ENCODE results near the gene CES1. TPM values are rescaled to one million over a fixed set of nuclear protein-coding genes. Genes with fewer than 3 reads are reported as not detected.
"Not testable (repeated sequence)": the region's sequence is repeated elsewhere in the genome, so short reads cannot be mapped to it uniquely, and the experiment has no call there.

The CES1 gene
- total RNA-seq, 1 experiment from 2014 or later = not detected

DNA sequence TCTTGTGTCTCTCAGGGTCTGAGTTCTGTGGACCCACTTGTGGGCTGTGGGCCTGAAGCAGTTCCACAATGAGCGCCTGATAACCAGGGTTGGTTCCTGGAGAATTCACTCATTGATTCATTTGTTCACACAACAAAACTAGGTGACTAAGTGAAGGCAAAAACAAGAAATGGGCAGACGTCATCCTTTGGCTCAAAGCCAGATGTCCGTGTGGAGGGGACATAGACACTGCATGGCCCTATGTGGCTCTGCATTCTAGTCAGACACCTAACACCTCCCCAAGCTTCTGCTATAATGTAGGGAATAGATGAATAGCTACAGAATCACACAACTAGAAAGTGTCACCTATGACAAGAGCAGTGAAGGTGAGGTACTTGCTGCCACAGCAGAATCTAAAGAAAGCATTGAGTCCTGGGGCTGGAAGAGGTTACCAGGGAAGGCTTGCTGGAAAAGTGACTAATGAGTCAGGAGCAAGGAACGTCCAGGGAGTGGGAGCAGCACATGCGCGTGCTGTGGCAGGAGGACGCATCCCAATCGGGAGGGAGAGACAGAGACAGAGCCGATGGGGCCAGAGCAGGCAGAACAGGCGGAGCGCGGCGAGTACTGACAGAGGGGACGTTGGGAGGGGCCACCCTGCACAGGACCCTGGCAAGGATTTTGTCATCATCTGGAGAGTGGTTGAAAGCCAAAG lies 58.9 kb downstream of the CES1 start:
- TF ChIP-seq EZH2phosphoT487 (IDR thresholded peaks at IDR 0.05; ENCODE audit: borderline replicate concordance, low read length) (no peak), EZH2 (IDR thresholded peaks at IDR 0.05; ENCODE audit: low read length, unreplicated experiment) (no peak)
- TF ChIP-seq, protein P1, sequence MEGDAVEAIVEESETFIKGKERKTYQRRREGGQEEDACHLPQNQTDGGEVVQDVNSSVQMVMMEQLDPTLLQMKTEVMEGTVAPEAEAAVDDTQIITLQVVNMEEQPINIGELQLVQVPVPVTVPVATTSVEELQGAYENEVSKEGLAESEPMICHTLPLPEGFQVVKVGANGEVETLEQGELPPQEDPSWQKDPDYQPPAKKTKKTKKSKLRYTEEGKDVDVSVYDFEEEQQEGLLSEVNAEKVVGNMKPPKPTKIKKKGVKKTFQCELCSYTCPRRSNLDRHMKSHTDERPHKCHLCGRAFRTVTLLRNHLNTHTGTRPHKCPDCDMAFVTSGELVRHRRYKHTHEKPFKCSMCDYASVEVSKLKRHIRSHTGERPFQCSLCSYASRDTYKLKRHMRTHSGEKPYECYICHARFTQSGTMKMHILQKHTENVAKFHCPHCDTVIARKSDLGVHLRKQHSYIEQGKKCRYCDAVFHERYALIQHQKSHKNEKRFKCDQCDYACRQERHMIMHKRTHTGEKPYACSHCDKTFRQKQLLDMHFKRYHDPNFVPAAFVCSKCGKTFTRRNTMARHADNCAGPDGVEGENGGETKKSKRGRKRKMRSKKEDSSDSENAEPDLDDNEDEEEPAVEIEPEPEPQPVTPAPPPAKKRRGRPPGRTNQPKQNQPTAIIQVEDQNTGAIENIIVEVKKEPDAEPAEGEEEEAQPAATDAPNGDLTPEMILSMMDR (conservative IDR thresholded peaks at IDR 0.05; ENCODE audit: low read depth, low read length) = no peak
- CTCF ChIA-PET = no interaction called here
- DNase-seq (no peak), ATAC-seq (no peak)
- Histone ChIP-seq H3K9ac (ENCODE audit: low read length) (no peak overlapping the region), H3K79me2 (ENCODE audit: low read length) (no peaks in the 10 kb centered on the region), H3K9me3 (ENCODE audit: low read length) (no peaks in the 10 kb centered on the region), H4K20me1 (ENCODE audit: low read length) (no peaks in the 10 kb centered on the region), H3K4me1 (ENCODE audit: insufficient read depth, low read length) (no peaks in the 10 kb centered on the region), H3K4me3 (ENCODE audit: low read length) (no peak overlapping the region), H3K4me2 (ENCODE audit: low read length) (no peak overlapping the region), H3K27ac (ENCODE audit: low read length) (no peak overlapping the region), H2AFZ (ENCODE audit: low read length) (no peak overlapping the region), H3F3A (ENCODE audit: low read length, unreplicated experiment) (no peaks in the 10 kb centered on the region), H3K9me2 (replicated peaks; ENCODE audit: low read length) (no peaks in the 10 kb centered on the region), H3K27me3 (ENCODE audit: low read length) (no peaks in the 10 kb centered on the region), H3K36me3 (ENCODE audit: low read depth, low read length) (no peaks in the 10 kb centered on the region)
- intact Hi-C loops (cut with micrococcal nuclease) = no loop called here
- no TSS peak for BruUV-seq (replicated peaks)
- POLR2A ChIA-PET (ENCODE audit: unreplicated experiment) = no interaction called here

DNA sequence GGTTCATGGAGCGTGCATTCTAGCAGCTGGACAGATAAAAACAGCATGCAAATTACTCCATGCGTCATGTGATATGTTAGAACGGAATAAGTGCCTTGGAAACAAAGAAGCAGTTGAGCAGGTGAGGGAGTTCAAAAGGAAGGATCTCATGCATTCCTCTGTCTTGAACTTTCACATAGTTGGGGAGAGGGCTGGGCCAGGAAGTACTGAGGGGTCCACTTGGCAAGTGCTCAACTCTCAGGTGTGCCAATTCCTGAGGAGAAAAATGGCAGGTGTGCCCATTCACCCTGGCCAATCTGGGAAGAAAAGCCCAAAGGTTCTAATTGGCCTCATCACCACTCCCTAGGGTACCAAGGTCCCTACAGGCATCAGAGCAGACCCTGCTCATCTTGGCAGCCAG lies 67.7 kb downstream of the CES1 start:
- no peak overlapping the region for H3K9ac ChIP-seq (ENCODE audit: low read length)
- no peaks in the 10 kb centered on the region for H3K27me3 ChIP-seq (ENCODE audit: low read length)
- no peak overlapping the region for H3K27ac ChIP-seq (ENCODE audit: low read length)
- H3K79me2 ChIP-seq (ENCODE audit: low read length) = no peaks in the 10 kb centered on the region
- no peaks in the 10 kb centered on the region for H3K9me3 ChIP-seq (ENCODE audit: low read length)
- no peak for DNase-seq
- CTCF ChIA-PET = no interaction called here
- TF ChIP-seq EZH2 (IDR thresholded peaks at IDR 0.05; ENCODE audit: low read length, unreplicated experiment) = no peak
- TF ChIP-seq, protein P1 (conservative IDR thresholded peaks at IDR 0.05; ENCODE audit: low read depth, low read length) = no peak
- TF ChIP-seq EZH2phosphoT487 (IDR thresholded peaks at IDR 0.05; ENCODE audit: borderline replicate concordance, low read length) = no peak
- H3K9me2 ChIP-seq (replicated peaks; ENCODE audit: low read length) = no peaks in the 10 kb centered on the region
- no peak overlapping the region for H2AFZ ChIP-seq (ENCODE audit: low read length)
- no peaks in the 10 kb centered on the region for H3K36me3 ChIP-seq (ENCODE audit: low read depth, low read length)
- POLR2A ChIA-PET (ENCODE audit: unreplicated experiment) = no interaction called here
- H4K20me1 ChIP-seq (ENCODE audit: low read length) = no peaks in the 10 kb centered on the region
- no peak overlapping the region for H3K4me2 ChIP-seq (ENCODE audit: low read length)
- no peak overlapping the region for H3K4me3 ChIP-seq (ENCODE audit: low read length)
- no TSS peak for BruUV-seq (replicated peaks)
- H3F3A ChIP-seq (ENCODE audit: low read length, unreplicated experiment) = no peaks in the 10 kb centered on the region
- ATAC-seq = no peak
- no peaks in the 10 kb centered on the region for H3K4me1 ChIP-seq (ENCODE audit: insufficient read depth, low read length)
- intact Hi-C loops (cut with micrococcal nuclease) = no loop called here

DNA sequence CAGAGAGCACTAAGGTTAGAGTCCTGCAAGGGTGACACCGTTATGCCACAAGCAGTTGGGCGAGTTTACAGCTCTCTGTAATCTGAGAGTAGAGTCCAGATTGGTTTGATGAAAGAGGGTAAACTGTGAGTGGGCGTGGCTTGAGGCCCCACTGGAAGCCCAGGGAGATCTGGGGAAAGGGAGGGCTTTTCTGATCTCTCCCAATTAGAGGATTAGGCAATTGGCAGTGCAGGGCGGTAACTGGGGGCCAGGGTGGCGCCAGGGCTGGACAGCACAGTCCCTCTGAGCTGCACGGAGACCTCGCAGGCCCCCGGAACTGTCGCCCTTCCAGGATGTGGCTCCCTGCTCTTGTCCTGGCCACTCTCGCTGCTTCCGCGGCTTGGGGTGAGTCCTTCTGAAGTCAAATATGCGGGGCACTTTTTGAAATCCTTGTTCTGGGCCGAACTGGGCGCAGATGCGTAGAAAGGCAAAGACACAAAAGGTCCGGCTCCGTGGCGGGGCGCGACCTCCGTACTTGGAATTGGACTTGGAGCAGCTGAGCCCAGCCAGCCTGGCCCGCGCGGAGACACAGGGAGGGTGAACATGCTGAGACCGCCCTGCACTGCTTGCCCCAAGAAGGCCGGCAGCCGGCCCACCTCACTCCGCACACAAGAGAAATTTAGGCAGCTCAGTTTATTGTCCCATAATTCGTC lies 72.4 kb downstream of the CES1 start:
- no peaks in the 10 kb centered on the region for H3K4me1 ChIP-seq (ENCODE audit: insufficient read depth, low read length)
- no peaks in the 10 kb centered on the region for H4K20me1 ChIP-seq (ENCODE audit: low read length)
- no peak overlapping the region for H3K4me3 ChIP-seq (ENCODE audit: low read length)
- ChIA-PET CTCF (no interaction called here), POLR2A (ENCODE audit: unreplicated experiment) (no interaction called here)
- H3K79me2 ChIP-seq (ENCODE audit: low read length) = no peaks in the 10 kb centered on the region
- no peak for DNase-seq
- no peaks in the 10 kb centered on the region for H3F3A ChIP-seq (ENCODE audit: low read length, unreplicated experiment)
- H3K27me3 ChIP-seq (ENCODE audit: low read length) = no peaks in the 10 kb centered on the region
- no peaks in the 10 kb centered on the region for H3K9me2 ChIP-seq (replicated peaks; ENCODE audit: low read length)
- TF ChIP-seq EZH2 (IDR thresholded peaks at IDR 0.05; ENCODE audit: low read length, unreplicated experiment) (no peak), EZH2phosphoT487 (IDR thresholded peaks at IDR 0.05; ENCODE audit: borderline replicate concordance, low read length) (no peak)
- TF ChIP-seq, protein P1 (conservative IDR thresholded peaks at IDR 0.05; ENCODE audit: low read depth, low read length) = no peak
- H3K36me3 ChIP-seq (ENCODE audit: low read depth, low read length) = no peaks in the 10 kb centered on the region
- intact Hi-C loops (cut with micrococcal nuclease) = no loop called here
- H3K9ac ChIP-seq (ENCODE audit: low read length) = no peak overlapping the region
- H3K4me2 ChIP-seq (ENCODE audit: low read length) = no peak overlapping the region
- no peaks in the 10 kb centered on the region for H3K9me3 ChIP-seq (ENCODE audit: low read length)
- H2AFZ ChIP-seq (ENCODE audit: low read length) = no peak overlapping the region
- ATAC-seq = no peak
- BruUV-seq (replicated peaks) = no TSS peak
- no peak overlapping the region for H3K27ac ChIP-seq (ENCODE audit: low read length)

DNA sequence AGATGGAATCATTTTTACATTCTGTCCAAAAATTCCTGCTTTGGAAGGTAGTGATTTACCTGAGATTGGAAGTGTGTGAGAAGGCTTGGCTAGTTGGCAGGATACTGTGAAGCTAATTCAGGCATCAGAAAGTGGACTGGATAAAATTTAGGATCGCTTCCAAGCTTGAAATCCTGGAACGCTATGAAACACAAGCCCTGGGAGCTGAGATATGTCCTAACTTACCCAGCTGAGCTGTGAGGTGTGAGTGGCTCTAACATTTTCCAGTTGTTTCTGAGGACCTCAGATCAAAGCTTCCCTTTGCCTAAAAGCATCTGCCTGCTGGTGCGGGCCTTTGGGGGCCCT lies 73.0 kb downstream of the CES1 start:
- DNase-seq; H3F3A ChIP-seq (ENCODE audit: low read length, unreplicated experiment); BruUV-seq (replicated peaks); H3K4me1 ChIP-seq (ENCODE audit: insufficient read depth, low read length); CTCF ChIA-PET; H3K36me3 ChIP-seq (ENCODE audit: low read depth, low read length); intact Hi-C loops (cut with micrococcal nuclease); H3K9me2 ChIP-seq (replicated peaks; ENCODE audit: low read length); H3K9ac ChIP-seq (ENCODE audit: low read length); H2AFZ ChIP-seq (ENCODE audit: low read length); H4K20me1 ChIP-seq (ENCODE audit: low read length); ATAC-seq; H3K4me3 ChIP-seq (ENCODE audit: low read length); H3K27me3 ChIP-seq (ENCODE audit: low read length); H3K4me2 ChIP-seq (ENCODE audit: low read length); POLR2A ChIA-PET (ENCODE audit: unreplicated experiment); H3K9me3 ChIP-seq (ENCODE audit: low read length); H3K27ac ChIP-seq (ENCODE audit: low read length); H3K79me2 ChIP-seq (ENCODE audit: low read length): not testable (repeated sequence)

Data from PC-3 (cell line).